HAP-1 (cell line): ENCODE measurements around the gene CD2AP.

Experiments used
- DNase-seq, 2 experiments: peaks; one replicate each; pipeline ENCODE4 v3.0.0-alpha.2; 2016 to 2020; ENCODE audit warnings: low spot score in 2 of 2
- H3K27me3 ChIP-seq: fragments of 250-450 bp; sonication (Bioruptor Pico); 2 replicates; pipeline ENCODE4 v1.5.1; 2020; ENCODE audit warnings: low read depth, mild to moderate bottlenecking, moderate library complexity
- H3K36me3 ChIP-seq: fragments of 250-450 bp; sonication (Bioruptor Pico); replicated peaks from 2 replicates; pipeline ENCODE4 v1.5.1; 2020; ENCODE audit warnings: mild to moderate bottlenecking
- H3K4me1 ChIP-seq: fragments of 250-450 bp; sonication (Bioruptor Pico); 2 replicates; pipeline ENCODE4 v1.5.1; 2020; ENCODE audit warnings: mild to moderate bottlenecking
- H3K4me3 ChIP-seq: fragments of 250-450 bp; sonication (Bioruptor Pico); 2 replicates; pipeline ENCODE4 v1.5.1; 2020; ENCODE audit warnings: mild to moderate bottlenecking, moderate library complexity
- H3K9me3 ChIP-seq: fragments of 250-450 bp; sonication (Bioruptor Pico); 2 replicates; pipeline ENCODE4 v1.5.1; 2020; ENCODE audit warnings: mild to moderate bottlenecking, moderate library complexity
- in situ Hi-C: fragments of 300-500 bp; cut with MboI; formaldehyde crosslinking; loops from 3 replicates; pipeline ENCODE4 v1.14.3; 2020; ENCODE audit warnings: low sequenced_read_pairs, inconsistent platforms, mixed read lengths

The CD2AP gene

GRCh38 chr6:47451162-47451561 lies 26.4 kb upstream of the CD2AP start:
- in situ Hi-C loops: no loop called here
- no peak overlapping the region for H3K4me3 ChIP-seq
- H3K9me3 ChIP-seq: no peaks in the 10 kb centered on the region
- H3K36me3 ChIP-seq: no peaks in the 10 kb centered on the region
- no peaks in the 10 kb centered on the region for H3K27me3 ChIP-seq
- H3K4me1 ChIP-seq: no peaks in the 10 kb centered on the region
- no peak for DNase-seq

- no peaks in the 10 kb centered on the region for H3K4me1 ChIP-seq
- in situ Hi-C loops: no loop called here
- H3K36me3 ChIP-seq: no peaks in the 10 kb centered on the region
- no peak overlapping the region for H3K4me3 ChIP-seq
- H3K27me3 ChIP-seq: no peaks in the 10 kb centered on the region
- no peaks in the 10 kb centered on the region for H3K9me3 ChIP-seq
- no peak for DNase-seq
These were observed 24.7 kb upstream of the CD2AP start for GRCh38 chr6:47452899-47453298.

GRCh38 chr6:47453372-47453936 lies 24.1 kb upstream of the CD2AP start:
- no peaks in the 10 kb centered on the region for H3K27me3 ChIP-seq
- in situ Hi-C loops: no loop called here
- H3K36me3 ChIP-seq: no peaks in the 10 kb centered on the region
- H3K9me3 ChIP-seq: no peaks in the 10 kb centered on the region
- DNase-seq: no peak
- H3K4me3 ChIP-seq: no peak overlapping the region
- no peaks in the 10 kb centered on the region for H3K4me1 ChIP-seq

GRCh38 chr6:47454713-47455396 lies 22.7 kb upstream of the CD2AP start:
- H3K4me1 ChIP-seq: no peaks in the 10 kb centered on the region
- H3K36me3 ChIP-seq: no peaks in the 10 kb centered on the region
- in situ Hi-C loops: no loop called here
- H3K27me3 ChIP-seq: no peaks in the 10 kb centered on the region
- DNase-seq: no peak
- H3K9me3 ChIP-seq: no peaks in the 10 kb centered on the region
- H3K4me3 ChIP-seq: no peak overlapping the region

GRCh38 chr6:47455533-47456209 lies 21.9 kb upstream of the CD2AP start:
- DNase-seq: no peak
- Histone ChIP-seq H3K36me3 (no peaks in the 10 kb centered on the region), H3K4me3 (no peak overlapping the region), H3K4me1 (no peaks in the 10 kb centered on the region), H3K9me3 (no peaks in the 10 kb centered on the region), H3K27me3 (no peaks in the 10 kb centered on the region)
- in situ Hi-C loops: no loop called here

GRCh38 chr6:47456536-47456975 lies 21.0 kb upstream of the CD2AP start:
- no peak for DNase-seq
- in situ Hi-C loops: no loop called here
- H3K36me3 ChIP-seq: no peaks in the 10 kb centered on the region
- H3K27me3 ChIP-seq: no peaks in the 10 kb centered on the region
- H3K4me3 ChIP-seq: no peak overlapping the region
- H3K4me1 ChIP-seq: no peaks in the 10 kb centered on the region
- no peaks in the 10 kb centered on the region for H3K9me3 ChIP-seq

GRCh38 chr6:47457370-47457769 lies 20.2 kb upstream of the CD2AP start:
- no peak for DNase-seq

GRCh38 chr6:47464052-47464451 lies 13.5 kb upstream of the CD2AP start:
- DNase-seq: no peak
- no peak overlapping the region for H3K4me3 ChIP-seq
- H3K4me1 ChIP-seq: no peaks in the 10 kb centered on the region
- no peaks in the 10 kb centered on the region for H3K27me3 ChIP-seq
- in situ Hi-C loops: no loop called here
- H3K9me3 ChIP-seq: no peaks in the 10 kb centered on the region
- no peaks in the 10 kb centered on the region for H3K36me3 ChIP-seq

More at GRCh38 chr6:47457370-47457769, 20.2 kb upstream of the CD2AP start:
- Histone ChIP-seq H3K4me3 (no peak overlapping the region), H3K4me1 (no peaks in the 10 kb centered on the region), H3K27me3 (no peaks in the 10 kb centered on the region), H3K36me3 (no peaks in the 10 kb centered on the region), H3K9me3 (no peaks in the 10 kb centered on the region)
- in situ Hi-C loops: no loop called here

- no peak for DNase-seq
- H3K4me1 ChIP-seq: no peaks in the 10 kb centered on the region
- in situ Hi-C loops: no loop called here
- no peaks in the 10 kb centered on the region for H3K36me3 ChIP-seq
- H3K27me3 ChIP-seq: no peaks in the 10 kb centered on the region
- no peaks in the 10 kb centered on the region for H3K9me3 ChIP-seq
- H3K4me3 ChIP-seq: no peak overlapping the region
These were observed 12.5 kb upstream of the CD2AP start for GRCh38 chr6:47465117-47465516.

- in situ Hi-C loops: no loop called here
- H3K4me3 ChIP-seq: no peak overlapping the region
- no peaks in the 10 kb centered on the region for H3K36me3 ChIP-seq
- no peaks in the 10 kb centered on the region for H3K9me3 ChIP-seq
- peaks cover 6% of the 10 kb centered on the region for H3K4me1 ChIP-seq
- no peaks in the 10 kb centered on the region for H3K27me3 ChIP-seq
- DNase-seq: peak in 1 of 2 experiments; percentile 48
These were observed 5.7 kb upstream of the CD2AP start for GRCh38 chr6:47471911-47472310.

- no peak for DNase-seq
- H3K4me3 ChIP-seq: no peak overlapping the region
These were observed 3.7 kb upstream of the CD2AP start for GRCh38 chr6:47473791-47474346.

GRCh38 chr6:47475319-47475816 lies 2.2 kb upstream of the CD2AP start:
- in situ Hi-C loops: no loop called here
- Histone ChIP-seq H3K36me3 (no peaks in the 10 kb centered on the region), H3K9me3 (no peaks in the 10 kb centered on the region), H3K4me3 (no peak overlapping the region), H3K27me3 (no peaks in the 10 kb centered on the region), H3K4me1 (peaks cover 16% of the 10 kb centered on the region)
- DNase-seq: no peak

More at GRCh38 chr6:47473791-47474346, 3.7 kb upstream of the CD2AP start:
- no peaks in the 10 kb centered on the region for H3K9me3 ChIP-seq
- no peaks in the 10 kb centered on the region for H3K36me3 ChIP-seq
- no peaks in the 10 kb centered on the region for H3K27me3 ChIP-seq
- in situ Hi-C loops: no loop called here
- peaks cover 8% of the 10 kb centered on the region for H3K4me1 ChIP-seq

GRCh38 chr6:47476781-47477496 lies 650 bp upstream of the CD2AP start:
- peak in 1 of 2 experiments; percentile 24 for DNase-seq
- H3K36me3 ChIP-seq: no peaks in the 10 kb centered on the region
- no peaks in the 10 kb centered on the region for H3K27me3 ChIP-seq
- no peaks in the 10 kb centered on the region for H3K9me3 ChIP-seq
- in situ Hi-C loops: no loop called here
- peaks cover 22% of the 10 kb centered on the region for H3K4me1 ChIP-seq
- peak overlapping the region; percentile 84 for H3K4me3 ChIP-seq
